Measurements from ENCODE around the gene PIF1.

PIF1 gene

DNA sequence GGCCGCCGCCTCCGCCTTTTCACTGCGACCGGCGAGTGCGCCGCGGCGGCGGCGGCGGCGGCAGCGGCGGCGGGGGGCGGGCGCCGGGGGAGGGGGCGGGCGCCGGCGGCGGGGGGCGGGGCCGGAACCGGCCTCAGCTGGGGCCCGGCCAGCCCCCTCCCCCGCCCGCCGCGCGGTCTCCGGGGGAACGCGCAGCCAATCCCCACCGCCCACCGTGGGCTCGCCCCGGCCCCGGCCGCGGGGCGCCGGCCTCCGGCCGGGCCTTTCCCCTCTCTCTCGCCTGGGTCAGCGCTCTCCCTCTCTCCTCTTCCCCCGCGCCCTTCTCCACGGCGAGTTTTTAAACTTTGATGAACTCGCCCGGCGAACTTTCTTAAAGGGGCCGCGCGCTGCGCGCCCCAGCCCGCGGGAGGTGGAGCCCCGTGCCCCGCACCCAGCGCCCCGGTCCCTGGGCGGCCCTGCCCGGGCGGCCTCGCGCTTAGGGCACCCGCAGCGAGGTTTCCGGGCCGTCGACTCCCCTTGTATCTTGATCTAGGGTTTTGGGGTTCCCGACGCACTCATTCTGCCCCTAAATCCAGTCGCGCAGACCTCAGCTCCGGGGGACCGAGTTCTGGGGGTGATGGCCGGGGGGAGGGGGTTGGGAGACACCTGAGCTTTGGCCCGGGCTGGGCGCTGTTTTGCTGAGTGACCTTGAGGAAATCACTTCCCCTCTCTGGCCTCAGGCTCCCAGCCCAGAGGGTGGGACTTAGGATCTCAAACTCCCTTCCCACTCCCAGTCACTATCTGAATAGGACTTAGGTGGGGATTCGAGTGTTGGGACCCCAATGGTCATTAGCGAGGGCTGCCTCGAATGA lies 49.7 kb downstream of the PIF1 start, which contains the start of gene RBPMS2:
RBPMS2 (minus strand) TSS at position 39 of the 851 bp plus-strand sequence. CDS start 270 bp downstream, outside the sequence.
- peak; percentile 15 for DNase-seq (ENCODE audit: low read depth)

DNA sequence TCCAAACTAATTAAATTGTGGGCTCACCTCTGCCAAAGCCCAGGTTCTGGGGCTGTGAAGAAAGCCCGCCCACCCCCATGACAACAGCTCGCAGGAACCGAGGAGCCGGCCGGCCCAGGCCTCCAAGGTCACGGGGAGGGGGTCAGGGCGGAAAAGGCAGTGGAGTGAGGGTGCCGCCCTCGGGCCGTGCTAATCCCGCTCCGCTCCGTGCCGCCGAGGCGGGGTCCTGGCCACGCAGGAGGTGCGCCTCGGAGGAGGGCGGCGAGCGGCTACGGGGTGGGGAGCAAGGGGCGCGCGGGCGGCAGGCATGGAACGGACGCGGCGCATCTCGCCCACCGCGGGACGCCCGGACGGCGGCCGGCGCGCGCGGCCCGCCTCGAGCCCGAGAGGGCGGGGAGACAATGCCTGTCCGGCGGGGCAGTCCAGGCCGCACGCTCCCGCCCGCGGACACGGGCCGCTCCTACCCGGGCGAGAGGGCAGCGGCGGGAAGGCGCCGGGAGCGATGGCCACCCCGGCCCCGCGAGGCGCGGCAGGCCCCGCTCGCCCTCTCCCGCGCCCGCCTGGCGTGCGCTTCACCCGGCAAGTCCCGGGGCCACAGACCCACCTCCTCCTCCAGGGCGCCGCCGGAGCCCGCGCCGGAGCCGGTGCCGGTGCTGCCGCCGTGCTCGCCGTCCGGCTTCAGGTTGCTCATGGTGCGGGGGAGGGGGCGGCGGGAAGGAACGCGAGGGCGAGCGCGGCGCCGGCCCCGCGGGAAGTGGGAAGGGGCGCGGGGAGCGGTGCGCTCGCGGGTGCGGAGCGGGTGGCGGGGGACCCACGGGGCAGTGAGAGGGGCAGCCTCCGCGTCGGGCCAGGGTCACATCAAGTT lies 50.6 kb downstream of the PIF1 start:
- DNase-seq (ENCODE audit: low read depth) = peak; percentile 17

GRCh38 chr15:64774037-64774628 lies 51.3 kb downstream of the PIF1 start:
- no peak for DNase-seq (ENCODE audit: low read depth)

GRCh38 chr15:64773606-64774005 lies 51.8 kb downstream of the PIF1 start:
- no peak for DNase-seq (ENCODE audit: low read depth)

DNA sequence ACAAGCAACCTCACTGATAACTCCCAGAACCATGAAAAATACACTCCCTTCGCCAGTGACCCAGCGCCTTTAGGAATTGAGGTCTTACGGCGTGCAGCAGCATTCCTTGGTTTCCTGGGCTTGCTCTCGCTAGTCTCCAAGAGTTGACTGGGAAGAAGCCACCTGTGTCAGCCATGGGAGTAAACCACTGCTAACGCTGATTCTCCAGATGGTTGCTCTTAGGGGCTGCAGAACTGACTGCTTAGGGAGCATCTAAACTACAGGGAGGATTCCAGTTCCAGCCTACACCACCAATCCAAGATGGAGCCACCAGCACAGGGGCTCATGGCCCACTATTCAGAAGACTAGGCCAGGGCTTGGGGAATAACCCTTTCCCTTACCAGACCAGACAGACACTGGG lies 52.5 kb downstream of the PIF1 start:
- no peak for DNase-seq (ENCODE audit: low read depth)

DNA sequence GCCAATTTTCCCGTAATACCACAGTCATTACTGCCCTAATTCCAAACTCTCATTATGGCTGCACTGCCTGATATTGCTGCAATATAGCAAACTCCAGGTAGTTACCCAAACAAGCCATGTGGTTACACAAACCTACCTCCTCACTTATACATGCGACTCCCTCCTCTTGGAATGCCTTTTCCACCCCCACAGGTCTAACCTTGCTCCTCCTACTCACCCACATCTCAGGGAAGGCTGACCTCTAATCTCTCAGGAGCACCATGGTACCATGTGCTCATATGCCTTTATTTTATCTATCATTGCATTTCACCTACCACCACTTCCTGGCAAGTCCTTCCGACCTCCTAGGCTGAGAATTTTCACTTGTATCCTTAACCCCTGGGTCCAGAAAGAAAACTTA lies 53.0 kb downstream of the PIF1 start:
- no peak for DNase-seq (ENCODE audit: low read depth)

DNA sequence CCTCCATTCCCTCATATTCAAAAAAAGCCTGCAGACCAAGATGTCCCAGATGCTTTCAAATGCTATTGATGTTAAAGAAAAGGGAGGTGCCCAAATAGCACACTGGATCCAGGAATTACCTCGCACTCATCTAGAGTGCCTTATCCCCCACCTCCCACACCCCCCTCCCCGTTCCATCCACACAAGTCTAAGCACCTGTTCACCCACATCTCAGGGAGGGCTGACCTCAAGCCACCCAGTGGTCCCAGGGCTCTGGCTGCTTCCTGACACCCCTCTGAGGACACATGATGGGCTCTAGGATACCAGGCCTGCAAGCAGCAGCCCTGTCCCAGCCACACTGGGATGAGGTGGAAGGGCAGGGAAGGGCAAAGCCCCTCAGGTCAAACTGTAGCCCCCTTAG lies 54.8 kb downstream of the PIF1 start:
- DNase-seq (ENCODE audit: low read depth) = no peak

DNA sequence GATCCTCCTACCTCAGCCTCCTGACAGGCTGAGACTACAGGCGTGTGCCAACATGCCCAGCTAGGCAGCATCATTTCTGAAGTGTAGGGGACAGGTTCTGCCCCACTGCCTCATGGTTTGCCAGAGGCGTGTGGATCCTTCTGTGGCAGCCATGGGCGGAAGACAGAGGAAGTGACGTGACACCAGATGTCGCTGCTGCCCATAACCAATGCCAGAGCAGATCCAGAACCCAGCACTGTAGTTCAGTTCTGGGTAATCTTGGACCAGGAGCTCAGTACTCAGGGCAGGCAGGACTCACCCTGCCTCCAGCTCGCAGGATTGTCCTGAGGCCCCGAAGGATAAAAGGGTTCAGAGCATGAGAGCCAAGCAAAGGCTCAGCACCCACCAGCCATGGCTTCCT lies 58.2 kb downstream of the PIF1 start:
- no peak for DNase-seq (ENCODE audit: low read depth)

GRCh38 chr15:64766058-64766457 lies 59.4 kb downstream of the PIF1 start:
- no peak for DNase-seq (ENCODE audit: low read depth)

Data from ELR (cell line).